K562 (cell line): Measurements from ENCODE around the gene ITGA2B. TPM values are rescaled to one million over a fixed set of nuclear protein-coding genes. Genes with fewer than 3 reads are reported as not detected.
A peak's percentile ranks its signal among the peaks of the same experiment; 100 is the strongest.

Experiments used
- ATF1 ChIP-seq, 2 experiments: fragments of 450-650 bp in 1 of 2; IDR thresholded peaks; 2 replicates each; pipeline ENCODE4 v1.6.1; 2016; ENCODE audit warnings: missing compliant biosample characterization in 1 of 2, missing genetic modification characterization in 1 of 2
- CHCHD3 ChIP-seq: fragments of 250-450 bp; sonication (Bioruptor Pico); IDR thresholded peaks from 2 replicates; pipeline ENCODE4 v2.1.2; 2022; ENCODE audit warnings: mild to moderate bottlenecking
- CXXC5 ChIP-seq: fragments of 250-450 bp; sonication (Bioruptor Pico); IDR thresholded peaks from 2 replicates; pipeline ENCODE4 v1.8.0; 2022; ENCODE audit warnings: inconsistent platforms, mild to moderate bottlenecking, moderate library complexity
- GATAD2B ChIP-seq: fragments of 450-650 bp; IDR thresholded peaks from 2 replicates; pipeline ENCODE4 v1.6.1; 2017; ENCODE audit warnings: mild to moderate bottlenecking, borderline replicate concordance
- KAT8 ChIP-seq: fragments of 450-650 bp; IDR thresholded peaks from 2 replicates; pipeline ENCODE4 v1.6.1; 2016; ENCODE audit warnings: low read depth, mild to moderate bottlenecking
- KDM2B ChIP-seq: fragments of 250-450 bp; sonication (Bioruptor Pico); IDR thresholded peaks from 2 replicates; pipeline ENCODE4 v1.8.0; 2021; ENCODE audit warnings: mild to moderate bottlenecking, moderate library complexity
- KLF10 ChIP-seq: fragments of 250-450 bp; sonication (Bioruptor Pico); IDR thresholded peaks from 2 replicates; pipeline ENCODE4 v1.6.1; 2021; ENCODE audit warnings: matching md5 sums
- NFYB ChIP-seq: IDR thresholded peaks from 2 replicates; pipeline ENCODE4 v1.6.1; 2011; ENCODE audit warnings: mild to moderate bottlenecking, moderate library complexity; ENCODE audit not compliant: insufficient read length; ENCODE audit errors: extremely low read depth
- POLR2A ChIP-seq: fragments of 450-650 bp; conservative IDR thresholded peaks from 2 replicates; pipeline ENCODE4 v1.6.1; 2016
- POLR2AphosphoS2 ChIP-seq: IDR thresholded peaks from 2 replicates; pipeline ENCODE4 v1.6.1; 2012; ENCODE audit warnings: low read length, improper control_type of control experiment
- POLR2G ChIP-seq: fragments of 200-400 bp; formaldehyde crosslinking; IDR thresholded peaks from 2 replicates; pipeline ENCODE4 v1.6.1; 2017; ENCODE audit warnings: low read depth, mild to moderate bottlenecking, antibody characterized with exemption, low read length, moderate library complexity
- RBM25 ChIP-seq: fragments of 200-400 bp; formaldehyde crosslinking; IDR thresholded peaks from 2 replicates; pipeline ENCODE4 v1.6.1; 2018; ENCODE audit warnings: low read length, low read depth, moderate library complexity; ENCODE audit not compliant: severe bottlenecking
- SREBF2 ChIP-seq: sonication (generic); formaldehyde crosslinking; IDR thresholded peaks from 2 replicates; pipeline ENCODE4 v1.4.0; 2020; ENCODE audit warnings: mild to moderate bottlenecking, missing genetic modification reagents
- TEAD4 ChIP-seq, 2 experiments: sonication (generic) in 1 of 2; formaldehyde crosslinking in 1 of 2; IDR thresholded peaks; 2 replicates each; pipeline versions ENCODE4 v1.6.1 to v1.8.0; 2012 to 2022; ENCODE audit warnings: borderline replicate concordance in 1 of 2, inconsistent platforms in 1 of 2, low read length in 1 of 2, mild to moderate bottlenecking in 1 of 2, missing genetic modification reagents in 1 of 2
- TOE1 ChIP-seq, 2 experiments: fragments of 450-650 bp in 1 of 2; sonication (generic) in 1 of 2; formaldehyde crosslinking in 1 of 2; IDR thresholded peaks; 2 replicates each; pipeline versions ENCODE4 v1.7.1 to v1.8.0; 2016 to 2022; ENCODE audit warnings: borderline replicate concordance in 2 of 2, mild to moderate bottlenecking in 2 of 2, antibody characterized with exemption in 1 of 2, inconsistent platforms in 1 of 2, low read depth in 1 of 2, missing genetic modification reagents in 1 of 2, moderate library complexity in 1 of 2
- ZKSCAN8 ChIP-seq: fragments of 200-800 bp; sonication (Bioruptor generic); IDR thresholded peaks from 2 replicates; pipeline ENCODE4 v1.6.1; 2016; ENCODE audit warnings: missing genetic modification characterization, missing compliant biosample characterization
- ZNF23 ChIP-seq: fragments of 250-450 bp; sonication (Bioruptor Pico); IDR thresholded peaks from 2 replicates; pipeline ENCODE4 v1.4.0; 2020; ENCODE audit warnings: mild to moderate bottlenecking
- ZNF586 ChIP-seq: fragments of 450-650 bp; formaldehyde crosslinking; conservative IDR thresholded peaks from 2 replicates; pipeline ENCODE4 v1.4.0; 2020; ENCODE audit warnings: mild to moderate bottlenecking, moderate library complexity
- ZNF589 ChIP-seq: fragments of 200-800 bp; sonication (Bioruptor generic); IDR thresholded peaks from 2 replicates; pipeline ENCODE4 v1.6.1; 2016; ENCODE audit warnings: low read depth, missing genetic modification characterization, missing compliant biosample characterization
- ZNF717 ChIP-seq: fragments of 250-450 bp; sonication (Bioruptor Pico); IDR thresholded peaks from 2 replicates; pipeline ENCODE4 v1.5.0; 2021
- ZNF764 ChIP-seq: fragments of 250-450 bp; sonication (Bioruptor Pico); IDR thresholded peaks from 2 replicates; pipeline ENCODE4 v1.4.0; 2020; ENCODE audit warnings: low read depth, mild to moderate bottlenecking, moderate library complexity
- ZNF780A ChIP-seq: fragments of 250-450 bp; sonication (Bioruptor Pico); IDR thresholded peaks from 2 replicates; pipeline ENCODE4 v1.5.0; 2021; ENCODE audit warnings: mild to moderate bottlenecking
- polyA plus RNA-seq, 8 experiments: library from polyadenylated mRNA; depleted of rRNA in 4 of 8; stranded (reverse) in 5 of 8; unstranded in 3 of 8; fragments of >200 nt; fragmentation: Nextera tagmentation in 2 of 8; fragmentation: Illumina TruSeq in 1 of 8; extraction: Ambion mirVana in 2 of 8; extraction: Trizol in 1 of 8; gene quantifications; 2 replicates each; pipeline versions ENCODE4 v1.2.1 to v1.2.3, GENCODE V29; 2011 to 2014; ENCODE audit warnings: inconsistent platforms in 1 of 8, missing spikeins in 1 of 8
- total RNA-seq, 7 experiments: library from RNA; depleted of rRNA in 6 of 7; stranded (reverse); fragments of >200 nt in 6 of 7; fragmentation: Illumina TruSeq in 2 of 7; extraction: Trizol in 2 of 7; gene quantifications; 2 replicates each; pipeline versions ENCODE4 v1.2.1 to v1.2.3, GENCODE V29; 2011 to 2021; ENCODE audit warnings: low replicate concordance in 1 of 7
- TF ChIP-seq, protein P1 (sequence below): sonication (generic); formaldehyde crosslinking; IDR thresholded peaks from 2 replicates; pipeline ENCODE4 v1.8.0; 2022; ENCODE audit warnings: mild to moderate bottlenecking, missing genetic modification reagents
- TF ChIP-seq, protein P2 (sequence below): fragments of 450-650 bp; conservative IDR thresholded peaks from 2 replicates; pipeline ENCODE4 v1.6.1; 2016; ENCODE audit warnings: missing genetic modification characterization, low read depth, mild to moderate bottlenecking, control low read depth, missing compliant biosample characterization

ITGA2B gene
- total and polyA plus RNA-seq, 9 of the 15 experiments (the other 6 are each of a cell fraction or from before 2014, with no cell fraction given) = 1.1 to 26.4 (median 5.6) TPM

DNA sequence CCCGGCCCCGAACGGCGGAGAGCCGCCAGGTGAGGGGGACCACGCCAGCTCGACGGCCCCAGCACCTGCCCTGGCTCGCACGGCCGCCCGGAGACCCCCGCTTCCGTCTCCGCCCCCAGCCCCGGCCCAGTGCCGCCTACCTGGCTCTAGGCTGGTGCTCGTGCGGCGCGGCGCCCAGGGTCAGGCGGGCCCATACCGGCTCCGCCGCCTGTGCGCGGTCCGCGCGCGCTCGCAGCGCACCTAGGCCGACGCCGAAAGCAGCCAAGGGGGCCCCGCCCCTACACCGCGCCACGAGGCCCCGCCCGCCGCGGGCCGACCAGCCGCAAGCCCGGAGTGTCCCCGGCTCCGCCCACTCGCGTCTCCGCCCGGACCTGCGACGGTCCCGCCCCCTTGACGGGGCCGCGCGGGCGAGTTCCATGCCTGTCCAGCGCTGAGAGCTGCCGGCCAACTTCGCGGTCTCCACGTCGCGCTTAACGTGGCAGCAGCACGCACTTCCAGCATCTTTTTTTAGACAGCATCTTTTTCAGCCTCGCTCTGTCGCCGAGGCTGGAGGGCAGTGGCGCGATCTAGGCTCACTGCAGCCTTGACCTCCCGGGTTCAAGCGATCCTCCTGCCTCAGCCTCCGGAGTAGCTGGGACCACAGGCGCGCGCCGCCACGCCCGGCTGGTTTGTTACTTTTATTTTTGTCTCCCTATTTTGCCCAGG, 64.7 kb downstream of the ITGA2B start, which contains the start of gene SLC25A39 (continued):
- TF ChIP-seq ATF1 (CRISPR knock-in tag; IDR thresholded peaks at IDR 0.05) (no peak), ATF1 (tag; IDR thresholded peaks at IDR 0.05) (peak; percentile 67; the same call in 1 of the 2 replicates), SREBF2 (CRISPR knock-in tag) (no peak), POLR2AphosphoS2 (no peak), KLF10 (CRISPR knock-in tag) (no peak), TEAD4 (IDR thresholded peaks at IDR 0.05; ENCODE audit: low read length) (no peak), TEAD4 (CRISPR knock-in tag; IDR thresholded peaks at IDR 0.05; ENCODE audit: borderline replicate concordance) (0 out of 2 replicates have a peak, but pooled peaks have one; percentile 40), NFYB (no peak), RBM25 (no peak), KAT8 (no peak), TOE1 (IDR thresholded peaks at IDR 0.05; ENCODE audit: borderline replicate concordance) (no peak), TOE1 (CRISPR knock-in tag; IDR thresholded peaks at IDR 0.05; ENCODE audit: borderline replicate concordance, low read depth) (no peak), POLR2A (peak; percentile 66; the same call in 1 of the 2 replicates), ZNF589 (CRISPR knock-in tag) (no peak), ZNF780A (CRISPR knock-in tag) (no peak), ZNF717 (CRISPR knock-in tag) (no peak), KDM2B (no peak), ZNF586 (CRISPR knock-in tag) (no peak), CHCHD3 (no peak), ZKSCAN8 (CRISPR knock-in tag) (no peak), ZNF23 (CRISPR knock-in tag) (no peak), ZNF764 (CRISPR knock-in tag) (no peak), POLR2G (peak; percentile 84), CXXC5 (CRISPR knock-in tag) (peak; percentile 85), GATAD2B (peak; percentile 90; the same call in 1 of the 2 replicates)
- TF ChIP-seq, protein P1, sequence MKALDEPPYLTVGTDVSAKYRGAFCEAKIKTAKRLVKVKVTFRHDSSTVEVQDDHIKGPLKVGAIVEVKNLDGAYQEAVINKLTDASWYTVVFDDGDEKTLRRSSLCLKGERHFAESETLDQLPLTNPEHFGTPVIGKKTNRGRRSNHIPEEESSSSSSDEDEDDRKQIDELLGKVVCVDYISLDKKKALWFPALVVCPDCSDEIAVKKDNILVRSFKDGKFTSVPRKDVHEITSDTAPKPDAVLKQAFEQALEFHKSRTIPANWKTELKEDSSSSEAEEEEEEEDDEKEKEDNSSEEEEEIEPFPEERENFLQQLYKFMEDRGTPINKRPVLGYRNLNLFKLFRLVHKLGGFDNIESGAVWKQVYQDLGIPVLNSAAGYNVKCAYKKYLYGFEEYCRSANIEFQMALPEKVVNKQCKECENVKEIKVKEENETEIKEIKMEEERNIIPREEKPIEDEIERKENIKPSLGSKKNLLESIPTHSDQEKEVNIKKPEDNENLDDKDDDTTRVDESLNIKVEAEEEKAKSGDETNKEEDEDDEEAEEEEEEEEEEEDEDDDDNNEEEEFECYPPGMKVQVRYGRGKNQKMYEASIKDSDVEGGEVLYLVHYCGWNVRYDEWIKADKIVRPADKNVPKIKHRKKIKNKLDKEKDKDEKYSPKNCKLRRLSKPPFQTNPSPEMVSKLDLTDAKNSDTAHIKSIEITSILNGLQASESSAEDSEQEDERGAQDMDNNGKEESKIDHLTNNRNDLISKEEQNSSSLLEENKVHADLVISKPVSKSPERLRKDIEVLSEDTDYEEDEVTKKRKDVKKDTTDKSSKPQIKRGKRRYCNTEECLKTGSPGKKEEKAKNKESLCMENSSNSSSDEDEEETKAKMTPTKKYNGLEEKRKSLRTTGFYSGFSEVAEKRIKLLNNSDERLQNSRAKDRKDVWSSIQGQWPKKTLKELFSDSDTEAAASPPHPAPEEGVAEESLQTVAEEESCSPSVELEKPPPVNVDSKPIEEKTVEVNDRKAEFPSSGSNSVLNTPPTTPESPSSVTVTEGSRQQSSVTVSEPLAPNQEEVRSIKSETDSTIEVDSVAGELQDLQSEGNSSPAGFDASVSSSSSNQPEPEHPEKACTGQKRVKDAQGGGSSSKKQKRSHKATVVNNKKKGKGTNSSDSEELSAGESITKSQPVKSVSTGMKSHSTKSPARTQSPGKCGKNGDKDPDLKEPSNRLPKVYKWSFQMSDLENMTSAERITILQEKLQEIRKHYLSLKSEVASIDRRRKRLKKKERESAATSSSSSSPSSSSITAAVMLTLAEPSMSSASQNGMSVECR (CRISPR knock-in tag) = peak; percentile 59
- TF ChIP-seq, protein P2, sequence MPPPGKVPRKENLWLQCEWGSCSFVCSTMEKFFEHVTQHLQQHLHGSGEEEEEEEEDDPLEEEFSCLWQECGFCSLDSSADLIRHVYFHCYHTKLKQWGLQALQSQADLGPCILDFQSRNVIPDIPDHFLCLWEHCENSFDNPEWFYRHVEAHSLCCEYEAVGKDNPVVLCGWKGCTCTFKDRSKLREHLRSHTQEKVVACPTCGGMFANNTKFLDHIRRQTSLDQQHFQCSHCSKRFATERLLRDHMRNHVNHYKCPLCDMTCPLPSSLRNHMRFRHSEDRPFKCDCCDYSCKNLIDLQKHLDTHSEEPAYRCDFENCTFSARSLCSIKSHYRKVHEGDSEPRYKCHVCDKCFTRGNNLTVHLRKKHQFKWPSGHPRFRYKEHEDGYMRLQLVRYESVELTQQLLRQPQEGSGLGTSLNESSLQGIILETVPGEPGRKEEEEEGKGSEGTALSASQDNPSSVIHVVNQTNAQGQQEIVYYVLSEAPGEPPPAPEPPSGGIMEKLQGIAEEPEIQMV = no peak
